NB4 (cell line): Measurements from ENCODE around the gene XYLT1.

Experiments
- DNase-seq: peaks from one replicate; pipeline ENCODE4 v3.0.0; 2010; ENCODE audit warnings: low read depth
- H3K4me3 ChIP-seq: one replicate; pipeline ENCODE4 v1.5.1; 2011; ENCODE audit warnings: mild to moderate bottlenecking, low read depth, low read length, moderate library complexity
- CTCF ChIP-seq: IDR thresholded peaks from one replicate; pipeline ENCODE4 v1.5.1; 2012; ENCODE audit warnings: low read depth, low read length
- MAX ChIP-seq: IDR thresholded peaks from 2 replicates; pipeline ENCODE4 v1.6.1; 2011; ENCODE audit warnings: low read depth, low read length
- MYC ChIP-seq: IDR thresholded peaks from 2 replicates; pipeline ENCODE4 v1.6.1; 2011; ENCODE audit warnings: low read depth, low read length
- POLR2A ChIP-seq: IDR thresholded peaks from 2 replicates; pipeline ENCODE4 v1.6.1; 2011; ENCODE audit warnings: mild to moderate bottlenecking; ENCODE audit not compliant: insufficient read length; ENCODE audit errors: extremely low read depth

Gene XYLT1

DNA sequence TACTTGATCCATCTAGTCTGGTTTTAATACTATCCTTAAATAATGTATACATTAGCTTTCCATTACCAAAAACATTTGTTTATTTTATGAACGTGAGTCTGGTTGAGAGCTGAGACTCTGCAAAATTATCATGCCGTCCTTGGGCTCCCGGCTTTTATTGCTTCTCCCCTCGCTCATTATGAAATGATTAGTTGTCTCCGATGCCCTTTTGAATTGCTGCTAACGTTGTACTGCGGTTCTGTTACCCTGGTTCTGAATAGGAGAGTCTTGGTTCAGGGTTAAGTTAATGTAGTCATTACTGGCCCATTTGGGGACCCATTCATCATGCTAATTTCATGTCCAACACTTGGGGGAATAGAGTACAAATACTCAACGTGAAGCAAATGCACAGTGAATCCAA lies 12.8 kb downstream of the XYLT1 start:
- TF ChIP-seq CTCF: no peak
- DNase-seq: no peak
- H3K4me3 ChIP-seq: no peak overlapping the region

DNA sequence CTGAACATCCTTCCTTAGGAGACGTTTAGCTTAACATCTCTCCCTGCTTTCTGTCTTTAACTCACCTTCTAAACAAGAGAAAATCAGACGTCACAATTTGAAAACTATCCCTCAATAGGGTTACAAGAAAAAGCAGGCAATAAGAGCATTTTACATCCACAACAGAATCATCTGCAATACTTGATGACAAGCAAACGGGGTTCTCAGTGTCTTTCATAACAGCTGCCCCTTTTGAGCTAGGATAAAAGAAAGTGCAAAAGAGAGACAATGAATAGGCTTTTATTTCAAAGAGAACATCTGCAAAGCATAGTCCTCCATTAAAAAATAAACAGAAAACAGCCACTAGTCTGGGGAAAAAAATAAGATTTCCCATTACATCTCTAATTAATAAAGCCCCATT lies 13.2 kb downstream of the XYLT1 start:
- no peak overlapping the region for H3K4me3 ChIP-seq
- DNase-seq: no peak
- TF ChIP-seq POLR2A (no peak), CTCF (no peak), MAX (no peak), MYC (no peak)

GRCh38 chr16:17454162-17454730 lies 16.5 kb downstream of the XYLT1 start:
- TF ChIP-seq MAX (no peak), CTCF (no peak), MYC (no peak), POLR2A (no peak)
- no peak for DNase-seq
- H3K4me3 ChIP-seq: no peak overlapping the region

GRCh38 chr16:17453364-17454038 lies 17.3 kb downstream of the XYLT1 start:
- TF ChIP-seq MAX (no peak), CTCF (no peak), POLR2A (no peak), MYC (no peak)
- H3K4me3 ChIP-seq: no peak overlapping the region
- DNase-seq: no peak

GRCh38 chr16:17452922-17453321 lies 17.8 kb downstream of the XYLT1 start:
- DNase-seq: no peak
- no peak for TF ChIP-seq CTCF
- no peak for TF ChIP-seq MAX
- TF ChIP-seq MYC: no peak
- TF ChIP-seq POLR2A: no peak

More at GRCh38 chr16:17452922-17453321, 17.8 kb downstream of the XYLT1 start:
- H3K4me3 ChIP-seq: no peak overlapping the region
